HepG2 (cell line): Measurements from ENCODE around the gene TRABD. TPM values are rescaled to one million over a fixed set of nuclear protein-coding genes. Genes with fewer than 3 reads are reported as not detected.

ENCODE experiments used
- DR1 ChIP-seq: sonication (generic); formaldehyde crosslinking; IDR thresholded peaks from 2 replicates; pipeline ENCODE4 v1.8.0; 2021; ENCODE audit warnings: mild to moderate bottlenecking, missing genetic modification reagents, inconsistent platforms
- HDAC2 ChIP-seq: sonication (generic); formaldehyde crosslinking; IDR thresholded peaks from 2 replicates; pipeline ENCODE4 v1.4.0; 2020; ENCODE audit warnings: missing genetic modification reagents
- SIX4 ChIP-seq: sonication (generic); formaldehyde crosslinking; IDR thresholded peaks from 2 replicates; pipeline ENCODE4 v1.4.0; 2020; ENCODE audit warnings: missing genetic modification reagents
- SP4 ChIP-seq: sonication (generic); formaldehyde crosslinking; IDR thresholded peaks from 2 replicates; pipeline ENCODE4 v1.8.1; 2023; ENCODE audit warnings: mild to moderate bottlenecking, missing genetic modification reagents
- THAP7 ChIP-seq: sonication (generic); formaldehyde crosslinking; IDR thresholded peaks from 2 replicates; pipeline ENCODE4 v1.8.1; 2023; ENCODE audit warnings: mild to moderate bottlenecking, missing genetic modification reagents
- ZBTB49 ChIP-seq: sonication (generic); formaldehyde crosslinking; IDR thresholded peaks from 2 replicates; pipeline ENCODE4 v1.4.0; 2020; ENCODE audit warnings: missing genetic modification reagents, borderline replicate concordance
- polyA plus RNA-seq, 8 experiments: library from polyadenylated mRNA; depleted of rRNA in 3 of 8; stranded (reverse) in 7 of 8; unstranded in 1 of 8; fragments of >200 nt; fragmentation: Illumina TruSeq in 4 of 8; extraction: Trizol in 4 of 8; gene quantifications; 2 replicates each; pipeline versions ENCODE4 v1.2.1 to v1.2.3, GENCODE V29; 2011 to 2016; ENCODE audit warnings: low read depth in 4 of 8, missing spikeins in 1 of 8, mixed read lengths in 1 of 8; ENCODE audit not compliant: insufficient read depth in 1 of 8
- total RNA-seq, 5 experiments: library from RNA; depleted of rRNA; stranded (reverse); fragments of >200 nt; fragmentation: Illumina TruSeq; extraction: Trizol; gene quantifications; 2 replicates each; pipeline ENCODE4 v1.2.3, GENCODE V29; 2016; ENCODE audit warnings: low read depth in 1 of 5
- TF ChIP-seq, protein P1 (sequence below): sonication (generic); formaldehyde crosslinking; IDR thresholded peaks from 2 replicates; pipeline ENCODE4 v1.5.0; 2020; ENCODE audit warnings: mild to moderate bottlenecking, missing genetic modification reagents, moderate library complexity
- TF ChIP-seq, protein P2 (sequence below): sonication (generic); formaldehyde crosslinking; IDR thresholded peaks from 2 replicates; pipeline ENCODE4; 2020; ENCODE audit warnings: missing genetic modification reagents, mild to moderate bottlenecking, borderline replicate concordance
- TF ChIP-seq, protein P3 (sequence below), 2 experiments: IDR thresholded peaks; 2 replicates each; pipeline ENCODE4 v1.6.1; 2011 to 2012; ENCODE audit warnings: low read length in 2 of 2, borderline replicate concordance in 1 of 2, low read depth in 1 of 2, mild to moderate bottlenecking in 1 of 2, moderate library complexity in 1 of 2
- TF ChIP-seq, protein P4 (sequence below): sonication (generic); formaldehyde crosslinking; IDR thresholded peaks from 2 replicates; pipeline ENCODE4 v1.4.0; 2020; ENCODE audit warnings: missing genetic modification reagents

The TRABD gene
- total and polyA plus RNA-seq, 2 of the 13 experiments (the other 11 are each of a cell fraction or from before 2014, with no cell fraction given) = 21.5 to 28.9 TPM

DNA sequence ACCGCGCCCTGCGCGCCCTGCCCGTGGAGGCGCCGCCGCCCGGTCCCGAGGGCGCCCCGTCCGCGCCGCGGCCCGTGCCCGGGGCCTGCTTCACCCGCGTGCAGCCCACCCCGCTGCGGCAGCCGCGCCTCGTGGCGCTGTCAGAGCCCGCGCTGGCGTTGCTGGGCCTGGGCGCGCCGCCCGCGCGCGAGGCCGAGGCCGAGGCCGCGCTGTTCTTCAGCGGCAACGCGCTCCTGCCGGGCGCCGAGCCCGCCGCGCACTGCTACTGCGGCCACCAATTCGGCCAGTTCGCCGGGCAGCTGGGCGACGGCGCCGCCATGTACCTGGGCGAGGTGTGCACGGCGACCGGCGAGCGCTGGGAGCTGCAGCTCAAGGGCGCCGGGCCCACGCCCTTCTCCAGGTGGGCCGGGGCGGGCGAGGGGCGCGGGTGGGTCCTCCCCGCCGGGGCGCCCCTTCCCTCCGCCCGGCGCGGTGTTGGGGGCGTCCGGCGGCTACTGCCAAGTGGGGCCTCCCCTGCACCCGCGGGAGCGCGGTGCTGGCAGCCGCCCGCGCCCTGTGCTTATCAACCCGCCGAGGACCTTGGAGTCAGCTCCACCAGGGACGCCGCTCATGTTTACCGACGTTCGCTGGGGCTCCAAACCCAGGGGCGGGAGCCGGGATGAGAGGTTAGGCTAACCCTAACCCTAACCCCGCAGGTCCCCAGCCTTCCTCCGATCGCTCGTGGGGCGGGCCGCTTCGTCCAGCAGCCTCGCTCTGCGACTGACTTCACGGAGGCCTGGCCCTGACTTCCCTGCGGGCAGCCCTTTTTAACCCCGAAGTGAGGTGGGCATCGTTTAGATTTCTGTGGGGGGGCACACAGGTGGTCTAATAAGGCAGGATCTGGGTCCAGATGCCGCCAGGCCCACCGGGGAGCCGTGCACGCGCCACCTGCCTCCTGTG is 15.7 kb downstream of the TRABD start (continued):
- TF ChIP-seq, protein P1, sequence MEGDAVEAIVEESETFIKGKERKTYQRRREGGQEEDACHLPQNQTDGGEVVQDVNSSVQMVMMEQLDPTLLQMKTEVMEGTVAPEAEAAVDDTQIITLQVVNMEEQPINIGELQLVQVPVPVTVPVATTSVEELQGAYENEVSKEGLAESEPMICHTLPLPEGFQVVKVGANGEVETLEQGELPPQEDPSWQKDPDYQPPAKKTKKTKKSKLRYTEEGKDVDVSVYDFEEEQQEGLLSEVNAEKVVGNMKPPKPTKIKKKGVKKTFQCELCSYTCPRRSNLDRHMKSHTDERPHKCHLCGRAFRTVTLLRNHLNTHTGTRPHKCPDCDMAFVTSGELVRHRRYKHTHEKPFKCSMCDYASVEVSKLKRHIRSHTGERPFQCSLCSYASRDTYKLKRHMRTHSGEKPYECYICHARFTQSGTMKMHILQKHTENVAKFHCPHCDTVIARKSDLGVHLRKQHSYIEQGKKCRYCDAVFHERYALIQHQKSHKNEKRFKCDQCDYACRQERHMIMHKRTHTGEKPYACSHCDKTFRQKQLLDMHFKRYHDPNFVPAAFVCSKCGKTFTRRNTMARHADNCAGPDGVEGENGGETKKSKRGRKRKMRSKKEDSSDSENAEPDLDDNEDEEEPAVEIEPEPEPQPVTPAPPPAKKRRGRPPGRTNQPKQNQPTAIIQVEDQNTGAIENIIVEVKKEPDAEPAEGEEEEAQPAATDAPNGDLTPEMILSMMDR = no peak
- TF ChIP-seq DR1 (CRISPR knock-in tag) = no peak
- TF ChIP-seq ZBTB49 (CRISPR knock-in tag) = no peak
- peak; percentile 13; the same call in 1 of the 2 replicates for TF ChIP-seq HDAC2
- TF ChIP-seq, protein P2, sequence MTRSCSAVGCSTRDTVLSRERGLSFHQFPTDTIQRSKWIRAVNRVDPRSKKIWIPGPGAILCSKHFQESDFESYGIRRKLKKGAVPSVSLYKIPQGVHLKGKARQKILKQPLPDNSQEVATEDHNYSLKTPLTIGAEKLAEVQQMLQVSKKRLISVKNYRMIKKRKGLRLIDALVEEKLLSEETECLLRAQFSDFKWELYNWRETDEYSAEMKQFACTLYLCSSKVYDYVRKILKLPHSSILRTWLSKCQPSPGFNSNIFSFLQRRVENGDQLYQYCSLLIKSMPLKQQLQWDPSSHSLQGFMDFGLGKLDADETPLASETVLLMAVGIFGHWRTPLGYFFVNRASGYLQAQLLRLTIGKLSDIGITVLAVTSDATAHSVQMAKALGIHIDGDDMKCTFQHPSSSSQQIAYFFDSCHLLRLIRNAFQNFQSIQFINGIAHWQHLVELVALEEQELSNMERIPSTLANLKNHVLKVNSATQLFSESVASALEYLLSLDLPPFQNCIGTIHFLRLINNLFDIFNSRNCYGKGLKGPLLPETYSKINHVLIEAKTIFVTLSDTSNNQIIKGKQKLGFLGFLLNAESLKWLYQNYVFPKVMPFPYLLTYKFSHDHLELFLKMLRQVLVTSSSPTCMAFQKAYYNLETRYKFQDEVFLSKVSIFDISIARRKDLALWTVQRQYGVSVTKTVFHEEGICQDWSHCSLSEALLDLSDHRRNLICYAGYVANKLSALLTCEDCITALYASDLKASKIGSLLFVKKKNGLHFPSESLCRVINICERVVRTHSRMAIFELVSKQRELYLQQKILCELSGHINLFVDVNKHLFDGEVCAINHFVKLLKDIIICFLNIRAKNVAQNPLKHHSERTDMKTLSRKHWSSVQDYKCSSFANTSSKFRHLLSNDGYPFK (CRISPR knock-in tag) = no peak
- TF ChIP-seq, protein P3, sequence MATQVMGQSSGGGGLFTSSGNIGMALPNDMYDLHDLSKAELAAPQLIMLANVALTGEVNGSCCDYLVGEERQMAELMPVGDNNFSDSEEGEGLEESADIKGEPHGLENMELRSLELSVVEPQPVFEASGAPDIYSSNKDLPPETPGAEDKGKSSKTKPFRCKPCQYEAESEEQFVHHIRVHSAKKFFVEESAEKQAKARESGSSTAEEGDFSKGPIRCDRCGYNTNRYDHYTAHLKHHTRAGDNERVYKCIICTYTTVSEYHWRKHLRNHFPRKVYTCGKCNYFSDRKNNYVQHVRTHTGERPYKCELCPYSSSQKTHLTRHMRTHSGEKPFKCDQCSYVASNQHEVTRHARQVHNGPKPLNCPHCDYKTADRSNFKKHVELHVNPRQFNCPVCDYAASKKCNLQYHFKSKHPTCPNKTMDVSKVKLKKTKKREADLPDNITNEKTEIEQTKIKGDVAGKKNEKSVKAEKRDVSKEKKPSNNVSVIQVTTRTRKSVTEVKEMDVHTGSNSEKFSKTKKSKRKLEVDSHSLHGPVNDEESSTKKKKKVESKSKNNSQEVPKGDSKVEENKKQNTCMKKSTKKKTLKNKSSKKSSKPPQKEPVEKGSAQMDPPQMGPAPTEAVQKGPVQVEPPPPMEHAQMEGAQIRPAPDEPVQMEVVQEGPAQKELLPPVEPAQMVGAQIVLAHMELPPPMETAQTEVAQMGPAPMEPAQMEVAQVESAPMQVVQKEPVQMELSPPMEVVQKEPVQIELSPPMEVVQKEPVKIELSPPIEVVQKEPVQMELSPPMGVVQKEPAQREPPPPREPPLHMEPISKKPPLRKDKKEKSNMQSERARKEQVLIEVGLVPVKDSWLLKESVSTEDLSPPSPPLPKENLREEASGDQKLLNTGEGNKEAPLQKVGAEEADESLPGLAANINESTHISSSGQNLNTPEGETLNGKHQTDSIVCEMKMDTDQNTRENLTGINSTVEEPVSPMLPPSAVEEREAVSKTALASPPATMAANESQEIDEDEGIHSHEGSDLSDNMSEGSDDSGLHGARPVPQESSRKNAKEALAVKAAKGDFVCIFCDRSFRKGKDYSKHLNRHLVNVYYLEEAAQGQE (IDR thresholded peaks at IDR 0.05; ENCODE audit: borderline replicate concordance in 1 of 2, low read depth in 1 of 2, low read length in 2 of 2) = no peak
- TF ChIP-seq, protein P4, sequence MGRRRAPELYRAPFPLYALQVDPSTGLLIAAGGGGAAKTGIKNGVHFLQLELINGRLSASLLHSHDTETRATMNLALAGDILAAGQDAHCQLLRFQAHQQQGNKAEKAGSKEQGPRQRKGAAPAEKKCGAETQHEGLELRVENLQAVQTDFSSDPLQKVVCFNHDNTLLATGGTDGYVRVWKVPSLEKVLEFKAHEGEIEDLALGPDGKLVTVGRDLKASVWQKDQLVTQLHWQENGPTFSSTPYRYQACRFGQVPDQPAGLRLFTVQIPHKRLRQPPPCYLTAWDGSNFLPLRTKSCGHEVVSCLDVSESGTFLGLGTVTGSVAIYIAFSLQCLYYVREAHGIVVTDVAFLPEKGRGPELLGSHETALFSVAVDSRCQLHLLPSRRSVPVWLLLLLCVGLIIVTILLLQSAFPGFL = no peak
- no peak for TF ChIP-seq SIX4 (CRISPR knock-in tag)
- TF ChIP-seq THAP7 (CRISPR knock-in tag) = no peak
- TF ChIP-seq SP4 = no peak
